Breast epithelium (tissue), 3 donors: Measurements from ENCODE around the gene HNRNPA2B1.

Experiments used
- POLR2A ChIP-seq: fragments of 450-650 bp; IDR thresholded peaks from one replicate; pipeline ENCODE4 v1.6.1; 2016; ENCODE audit warnings: antibody characterized with exemption, mild to moderate bottlenecking, moderate library complexity
- POLR2AphosphoS5 ChIP-seq, 3 donors: sonication (generic); formaldehyde crosslinking; IDR thresholded peaks; one replicate each; pipeline ENCODE4 v1.6.1; 2017; ENCODE audit warnings: antibody characterized with exemption in 3 of 3
- TF ChIP-seq, protein P1 (sequence below), 3 donors: fragments of 450-650 bp; IDR thresholded peaks; one replicate each; pipeline ENCODE4 v1.5.1; 2016 to 2017; ENCODE audit warnings: antibody characterized with exemption in 3 of 3, mild to moderate bottlenecking in 3 of 3, moderate library complexity in 3 of 3

DNA sequence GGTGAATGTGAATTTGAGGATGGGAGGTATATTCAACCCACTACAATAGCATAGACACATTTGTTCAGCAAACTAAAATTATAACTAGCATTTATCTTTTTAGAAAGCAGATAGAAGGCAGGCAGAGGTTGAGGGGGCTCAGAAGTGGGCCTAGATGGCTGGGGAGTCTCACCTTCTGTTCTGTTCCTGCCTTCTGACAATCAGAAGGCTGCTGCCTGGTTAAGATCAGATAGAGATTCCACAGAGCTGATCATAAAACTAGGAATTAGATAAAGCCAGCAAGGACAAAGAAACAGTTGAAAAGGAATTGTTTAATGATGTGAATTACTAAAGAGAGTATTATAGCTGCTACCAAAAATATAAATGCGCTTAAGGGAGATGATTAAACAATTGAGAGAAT, 60.2 kb downstream of the HNRNPA2B1 start:
- TF ChIP-seq POLR2A (no peak), POLR2AphosphoS5 (IDR thresholded peaks at IDR 0.05) (no peak)
- TF ChIP-seq, protein P1, sequence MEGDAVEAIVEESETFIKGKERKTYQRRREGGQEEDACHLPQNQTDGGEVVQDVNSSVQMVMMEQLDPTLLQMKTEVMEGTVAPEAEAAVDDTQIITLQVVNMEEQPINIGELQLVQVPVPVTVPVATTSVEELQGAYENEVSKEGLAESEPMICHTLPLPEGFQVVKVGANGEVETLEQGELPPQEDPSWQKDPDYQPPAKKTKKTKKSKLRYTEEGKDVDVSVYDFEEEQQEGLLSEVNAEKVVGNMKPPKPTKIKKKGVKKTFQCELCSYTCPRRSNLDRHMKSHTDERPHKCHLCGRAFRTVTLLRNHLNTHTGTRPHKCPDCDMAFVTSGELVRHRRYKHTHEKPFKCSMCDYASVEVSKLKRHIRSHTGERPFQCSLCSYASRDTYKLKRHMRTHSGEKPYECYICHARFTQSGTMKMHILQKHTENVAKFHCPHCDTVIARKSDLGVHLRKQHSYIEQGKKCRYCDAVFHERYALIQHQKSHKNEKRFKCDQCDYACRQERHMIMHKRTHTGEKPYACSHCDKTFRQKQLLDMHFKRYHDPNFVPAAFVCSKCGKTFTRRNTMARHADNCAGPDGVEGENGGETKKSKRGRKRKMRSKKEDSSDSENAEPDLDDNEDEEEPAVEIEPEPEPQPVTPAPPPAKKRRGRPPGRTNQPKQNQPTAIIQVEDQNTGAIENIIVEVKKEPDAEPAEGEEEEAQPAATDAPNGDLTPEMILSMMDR (IDR thresholded peaks at IDR 0.05), result no peak
